ENCODE results near the gene ITGA1.
"Not testable (repeated sequence)": the region's sequence is repeated elsewhere in the genome, so short reads cannot be mapped to it uniquely, and the experiment has no call there.

Gene ITGA1

DNA sequence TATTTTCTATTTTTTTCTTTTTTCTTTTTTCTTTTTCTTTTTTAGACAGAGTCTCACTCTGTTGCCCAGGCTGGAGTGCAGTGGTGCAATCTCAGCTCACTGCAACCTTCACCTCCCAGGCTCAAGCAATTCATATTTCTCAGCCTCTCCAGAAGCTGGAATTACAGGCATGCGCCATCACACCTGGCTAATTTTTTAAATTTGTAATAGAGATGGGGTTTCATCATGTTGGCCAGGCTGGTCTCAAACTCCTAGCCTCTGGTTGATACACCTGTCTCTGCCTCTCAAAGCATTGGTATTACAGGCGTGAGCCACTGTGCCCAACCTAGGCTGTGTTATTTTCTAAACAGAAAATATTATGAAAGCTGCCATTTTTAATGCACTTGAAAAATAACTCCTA lies 78.3 kb downstream of the ITGA1 start:
- not testable (repeated sequence) for DNase-seq (ENCODE audit: low spot score)

GRCh38 chr5:52867809-52868208 lies 80.1 kb downstream of the ITGA1 start:
- no peak for DNase-seq (ENCODE audit: low spot score)

DNA sequence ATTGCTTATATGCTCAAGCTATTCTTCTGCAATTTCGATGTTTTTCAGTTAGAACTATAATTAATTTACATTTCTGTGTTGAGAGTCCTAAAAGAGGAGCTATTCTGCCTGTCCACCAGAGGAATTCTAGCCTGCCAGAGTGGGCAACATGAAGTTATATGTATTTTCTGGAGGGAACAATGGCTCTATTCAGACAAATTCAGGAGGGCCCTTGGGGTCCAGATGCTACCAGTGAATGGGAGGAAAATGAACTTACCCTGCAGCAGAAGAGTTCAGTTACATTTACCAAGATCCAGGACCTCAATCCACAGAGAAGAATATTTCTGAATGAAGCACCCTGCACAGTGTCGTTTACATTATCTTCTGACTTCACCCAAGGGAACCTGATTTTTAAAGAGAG lies 80.7 kb downstream of the ITGA1 start:
- DNase-seq (ENCODE audit: low spot score): no peak

DNA sequence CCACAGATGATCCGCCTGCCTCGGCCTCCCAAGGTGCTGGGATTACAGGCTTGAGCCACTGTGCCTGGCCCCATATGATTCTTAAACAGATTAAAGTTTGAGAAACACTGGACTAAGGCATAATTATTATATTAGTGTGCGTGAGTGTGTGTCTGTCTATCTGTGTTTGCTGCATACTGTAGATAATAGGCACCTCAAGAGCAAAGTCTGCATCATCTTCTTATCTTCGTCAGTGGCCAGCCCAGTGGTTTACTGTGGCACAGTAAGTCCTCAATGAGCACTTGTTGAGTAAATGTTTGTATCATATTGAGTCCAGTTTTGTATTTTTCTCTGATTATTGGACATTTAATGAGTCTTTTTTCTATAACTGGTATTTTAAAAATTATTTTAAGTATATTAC lies 81.7 kb downstream of the ITGA1 start:
- DNase-seq (ENCODE audit: low spot score): no peak

- DNase-seq (ENCODE audit: low spot score): no peak
Measured at GRCh38 chr5:52870448-52870847, 82.7 kb downstream of the ITGA1 start.

DNA sequence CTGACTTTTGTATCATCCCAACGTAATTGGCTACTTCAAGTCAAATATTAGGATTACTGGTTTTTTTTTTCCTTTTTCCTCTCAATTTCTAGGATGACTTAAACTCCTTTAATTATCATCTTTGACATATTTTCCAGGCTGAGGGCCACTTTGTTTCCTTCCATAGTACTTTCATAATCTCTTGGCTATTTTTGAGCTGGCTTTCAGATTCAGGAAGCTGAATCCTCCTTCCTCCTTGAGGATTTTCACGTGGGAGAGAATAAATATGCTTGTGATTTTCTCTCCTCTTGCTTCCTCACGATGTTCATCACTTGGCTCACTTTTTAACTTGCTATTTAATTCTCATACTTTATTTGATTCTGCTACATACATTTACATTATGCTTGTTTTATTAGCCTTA lies 88.1 kb downstream of the ITGA1 start:
- DNase-seq (ENCODE audit: low spot score): no peak

GRCh38 chr5:52876456-52876855 lies 88.7 kb downstream of the ITGA1 start:
- no peak for DNase-seq (ENCODE audit: low spot score)

- no peak for DNase-seq (ENCODE audit: low spot score)
Measured at GRCh38 chr5:52878656-52879055, 90.9 kb downstream of the ITGA1 start.

GRCh38 chr5:52880541-52880940 lies 92.8 kb downstream of the ITGA1 start:
- DNase-seq (ENCODE audit: low spot score): no peak

DNA sequence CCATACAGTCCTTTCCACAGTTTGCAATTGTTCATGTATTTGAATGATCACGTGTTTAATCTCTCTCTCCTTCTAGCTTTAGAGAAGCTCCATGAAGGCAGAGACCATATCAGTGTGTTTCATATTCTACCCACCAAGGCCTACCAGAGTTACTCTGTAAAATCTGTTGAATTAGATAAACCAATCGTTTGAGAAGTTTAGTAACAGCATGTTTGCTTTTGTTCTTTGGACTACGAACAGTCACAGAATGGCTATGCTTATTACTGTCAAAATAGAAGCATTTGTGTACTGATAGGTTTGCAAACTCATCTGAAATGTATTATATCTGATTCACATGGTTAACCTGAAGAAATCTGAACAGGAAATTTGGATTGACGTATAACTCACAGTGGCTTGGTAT lies 93.8 kb downstream of the ITGA1 start:
- DNase-seq (ENCODE audit: low spot score): no peak

GRCh38 chr5:52883110-52883509 lies 95.4 kb downstream of the ITGA1 start:
- no peak for DNase-seq (ENCODE audit: low spot score)

GRCh38 chr5:52884453-52884852 lies 96.7 kb downstream of the ITGA1 start:
- DNase-seq (ENCODE audit: low spot score): no peak

DNA sequence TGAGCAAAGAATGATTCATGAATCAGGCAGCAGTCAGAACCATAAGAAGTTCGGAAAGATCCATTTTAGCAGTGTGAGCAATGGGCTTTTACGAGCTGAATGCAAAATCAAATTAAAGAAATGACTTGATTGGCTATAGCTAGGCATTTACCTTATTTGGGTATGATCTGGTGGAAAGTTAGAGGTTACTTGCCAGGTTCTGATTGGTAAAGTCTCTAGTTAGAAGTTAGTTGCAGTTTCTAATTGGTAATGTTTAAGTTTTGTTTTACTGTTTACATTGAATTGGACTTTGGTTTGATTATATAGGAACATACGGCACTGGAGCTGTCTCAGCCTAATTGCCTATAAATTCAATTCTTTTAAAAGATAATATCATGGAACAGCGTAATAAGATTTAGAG lies 97.9 kb downstream of the ITGA1 start:
- no peak for DNase-seq (ENCODE audit: low spot score)

GRCh38 chr5:52886206-52886605 lies 98.5 kb downstream of the ITGA1 start:
- no peak for DNase-seq (ENCODE audit: low spot score)

GRCh38 chr5:52887066-52887465 lies 99.3 kb downstream of the ITGA1 start:
- no peak for DNase-seq (ENCODE audit: low spot score)

GRCh38 chr5:52888363-52888762 lies 100.6 kb downstream of the ITGA1 start:
- DNase-seq (ENCODE audit: low spot score): no peak

- DNase-seq (ENCODE audit: low spot score): no peak
Measured at GRCh38 chr5:52892242-52892878, 104.6 kb downstream of the ITGA1 start.

DNA sequence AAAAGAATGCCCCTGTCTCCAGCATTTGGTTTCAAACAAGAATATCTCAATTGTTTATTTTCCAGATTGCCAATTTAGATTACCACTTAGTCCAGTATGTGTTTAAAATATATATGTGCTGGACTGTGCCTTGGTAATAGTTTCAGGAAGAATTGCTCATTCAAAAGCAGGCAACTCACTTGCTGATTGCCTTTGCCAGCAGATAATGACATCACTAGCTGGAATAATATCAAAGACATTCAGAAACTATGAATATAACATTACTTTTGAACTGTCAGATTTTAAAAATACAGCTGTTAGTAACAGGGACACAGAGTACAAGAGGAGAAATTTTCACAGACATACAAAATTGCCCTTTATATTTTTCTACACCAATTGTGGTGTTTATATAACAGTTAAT lies 105.4 kb downstream of the ITGA1 start:
- peak; percentile 39 for DNase-seq (ENCODE audit: low spot score)

DNA sequence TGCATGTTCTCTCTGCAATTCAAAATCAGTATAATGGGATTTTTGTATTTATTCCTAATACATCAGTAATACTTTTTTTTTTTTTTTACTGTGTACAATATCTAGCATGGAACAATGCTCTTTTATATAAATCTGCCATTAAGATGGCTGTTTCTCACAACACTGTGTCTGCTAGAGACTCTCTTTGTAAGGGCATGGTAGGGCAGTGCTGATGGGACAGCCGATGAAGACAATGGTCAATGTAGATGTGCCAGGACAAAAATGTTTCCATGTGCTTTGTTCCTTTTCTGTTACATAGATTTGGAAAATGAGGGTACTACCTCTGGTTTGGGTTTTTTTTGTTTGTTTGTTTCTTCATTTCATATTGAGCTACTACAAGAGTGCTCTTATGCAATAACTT lies 106.1 kb downstream of the ITGA1 start:
- DNase-seq (ENCODE audit: low spot score): no peak

- DNase-seq (ENCODE audit: low spot score): no peak
Measured at GRCh38 chr5:52894451-52894850, 106.7 kb downstream of the ITGA1 start.

GRCh38 chr5:52895075-52895474 lies 107.4 kb downstream of the ITGA1 start:
- no peak for DNase-seq (ENCODE audit: low spot score)

DNA sequence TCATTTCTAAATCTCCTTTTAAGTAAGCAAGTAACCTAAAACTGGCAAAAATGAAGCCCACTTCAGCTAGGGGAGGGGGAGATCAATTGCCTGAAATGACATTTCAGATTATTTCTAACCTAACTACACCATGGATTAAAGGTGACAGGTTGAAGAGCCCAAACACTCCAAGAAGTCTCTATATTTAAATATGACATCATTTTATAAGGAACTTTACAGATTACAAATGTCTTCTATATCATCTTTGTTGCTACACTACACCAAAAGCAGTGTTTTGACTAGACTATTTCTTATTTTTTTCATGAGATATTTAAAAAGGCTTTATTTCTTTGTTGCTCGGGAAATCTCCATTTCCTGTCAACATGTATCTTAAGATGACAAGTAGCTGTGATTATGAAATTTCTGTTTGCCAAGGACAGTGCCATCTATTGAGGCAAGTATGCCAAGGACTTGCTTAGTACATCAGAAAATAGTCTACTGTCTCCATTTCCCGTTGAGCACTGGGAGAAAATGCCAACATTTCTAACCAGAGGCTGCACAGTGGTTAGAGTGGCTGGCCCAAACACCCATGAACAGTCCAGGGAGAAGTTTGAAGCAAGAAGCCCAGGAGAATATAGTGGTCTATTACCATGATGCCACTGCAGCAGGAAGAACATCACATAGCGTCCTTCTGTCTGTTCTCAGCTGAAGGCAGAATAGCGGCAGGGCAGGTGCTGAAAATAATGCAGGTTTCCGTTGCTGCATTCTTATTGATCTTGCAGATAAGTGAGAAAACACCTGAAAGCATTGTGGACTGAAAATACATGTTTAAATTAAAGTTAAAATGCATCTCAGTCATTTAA lies 108.1 kb downstream of the ITGA1 start:
- no peak for DNase-seq (ENCODE audit: low spot score)

DNA sequence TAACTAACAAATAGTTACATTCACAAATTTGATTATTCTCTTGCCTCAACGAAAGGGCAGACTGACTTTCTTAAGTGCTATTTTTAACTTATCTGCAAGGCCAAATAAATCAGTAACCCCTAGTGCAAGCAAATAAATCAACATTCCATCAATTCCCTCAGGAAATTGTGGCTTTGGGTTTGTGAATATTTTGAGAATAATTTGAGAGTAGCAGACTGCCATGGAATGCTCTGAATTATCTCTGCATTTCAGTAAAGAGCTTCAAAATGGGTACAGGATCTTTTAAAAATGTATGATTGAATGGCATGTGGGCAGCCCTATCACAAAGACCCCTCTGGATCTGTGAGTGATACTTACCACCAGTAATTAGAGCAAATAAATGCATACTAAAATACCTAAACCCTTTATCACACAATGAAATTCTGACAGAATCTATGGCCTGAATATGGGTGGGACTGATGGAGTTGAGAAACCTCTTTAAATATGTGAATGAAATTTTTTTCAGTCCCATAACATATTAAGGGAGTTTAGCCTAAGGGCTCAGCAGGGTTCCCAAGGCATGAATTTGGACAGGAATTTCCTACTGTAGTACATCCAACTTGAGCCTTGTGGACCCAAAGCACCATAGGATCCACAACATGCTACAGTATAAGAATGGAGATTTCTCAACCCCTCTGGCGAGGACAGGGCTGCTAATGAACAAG lies 109.0 kb downstream of the ITGA1 start:
- DNase-seq (ENCODE audit: low spot score): no peak
